Stomach (tissue), 9 donors: ENCODE data around the gene SSTR5. TPM values are rescaled to one million over a fixed set of nuclear protein-coding genes. Genes with fewer than 3 reads are reported as not detected.

Experiments used
- DNase-seq, 2 donors: peaks; one replicate each; pipeline versions ENCODE4 v3.0.0 to v3.0.0-alpha.2; 2013 to 2019
- H3K27ac ChIP-seq, 5 donors: fragments of 200-600 bp in 4 of 5; sonication (generic) in 4 of 5; one replicate each; pipeline ENCODE4 v1.5.1; 2013 to 2019; ENCODE audit warnings: mild to moderate bottlenecking in 1 of 5, moderate library complexity in 1 of 5
- H3K27me3 ChIP-seq, 3 donors: fragments of 200-600 bp; sonication (generic); one replicate each; pipeline ENCODE4 v1.5.1; 2017 to 2019; ENCODE audit warnings: mixed run types in 1 of 3
- H3K36me3 ChIP-seq, 4 donors: fragments of 200-600 bp; sonication (generic); 1 replicate in 3 of 4; 2 replicates in 1 of 4; pipeline ENCODE4 v1.5.1; 2016 to 2019
- H3K4me1 ChIP-seq, 4 donors: fragments of 200-600 bp; sonication (generic); one replicate each; pipeline ENCODE4 v1.5.1; 2016 to 2019
- H3K4me3 ChIP-seq, 4 donors: fragments of 200-600 bp; sonication (generic) in 3 of 4; one replicate each; pipeline ENCODE4 v1.5.1; 2016 to 2019; ENCODE audit warnings: mild to moderate bottlenecking in 1 of 4
- H3K9me3 ChIP-seq, 4 donors: fragments of 200-600 bp; sonication (generic); one replicate each; pipeline ENCODE4 v1.5.1; 2016 to 2019
- CTCF ChIP-seq, 7 experiments: fragments of 450-650 bp in 4 of 7; fragments of 200-600 bp in 3 of 7; sonication (generic) in 3 of 7; IDR thresholded peaks; one replicate each; pipeline ENCODE4 v1.5.1; 2016 to 2019; ENCODE audit warnings: antibody characterized with exemption in 7 of 7, control low read depth in 2 of 7, mild to moderate bottlenecking in 1 of 7
- EP300 ChIP-seq: sonication (generic); formaldehyde crosslinking; IDR thresholded peaks from one replicate; pipeline ENCODE4 v1.6.1; 2017; ENCODE audit warnings: antibody characterized with exemption
- POLR2A ChIP-seq, 4 donors: fragments of 450-650 bp; IDR thresholded peaks; one replicate each; pipeline ENCODE4 v1.6.1; 2016; ENCODE audit warnings: antibody characterized with exemption in 4 of 4, control low read depth in 2 of 4, mild to moderate bottlenecking in 1 of 4, moderate library complexity in 1 of 4
- POLR2AphosphoS5 ChIP-seq, 3 donors: sonication (generic); formaldehyde crosslinking; IDR thresholded peaks; one replicate each; pipeline ENCODE4 v1.6.1; 2016; ENCODE audit warnings: antibody characterized with exemption in 3 of 3
- WGBS, 5 donors: extraction: QIAGEN DNeasy Blood & Tissue Kit in 3 of 5; methylation state at CpG; one replicate each; pipeline versions ENCODE4 v1.1.5 to v1.1.7; 2013 to 2018; 5-methylcytosine and 5-hydroxymethylcytosine counted together
- intact Hi-C: fragments of 100-400 bp; cut with DNase I; formaldehyde crosslinking; loops from one replicate; pipeline ENCODE4 v1.15.1; 2023; ENCODE audit warnings: low total_unique reads
- polyA plus RNA-seq, 3 donors: library from polyadenylated mRNA; stranded (reverse); fragments of 200-250 nt; gene quantifications; one replicate each; pipeline ENCODE4 v1.2.3, GENCODE V29; 2013
- total RNA-seq, 5 donors: library from RNA; depleted of rRNA; stranded (reverse); fragments of >200 nt; gene quantifications; one replicate each; pipeline versions ENCODE4 v1.1.0 to v1.2.3, GENCODE V29; 2014 to 2016
- donor health status: healthy with polysubstance abuse.
- donor health status: Bipolar disorder and iron deficiency.
- donor health status: healthy.

Gene SSTR5
- total and polyA plus RNA-seq, 8 donors, result 0.13 TPM; not detected in 7

- no peak for DNase-seq
- Histone ChIP-seq H3K4me1 (no peaks in the 10 kb centered on the region), H3K4me3 (no peak overlapping the region), H3K36me3 (no peaks in the 10 kb centered on the region), H3K9me3 (no peaks in the 10 kb centered on the region), H3K27me3 (peaks cover 0 to 87% (median 24%) of the 10 kb centered on the region in 3 donors), H3K27ac (no peak overlapping the region)
- 59 to 63% (median 60%) methylated on average over 10 to 34 of the region's 34 CpGs for WGBS, 5 donors
- TF ChIP-seq POLR2A (IDR thresholded peaks at IDR 0.05) (no peak), CTCF (IDR thresholded peaks at IDR 0.05) (no peak)
- intact Hi-C loops, result no loop called here
These were observed 44.8 kb downstream of the SSTR5 start for GRCh38 chr16:1117176-1117900.

- H3K4me3 ChIP-seq, result no peak overlapping the region
- no peaks in the 10 kb centered on the region for H3K4me1 ChIP-seq
- H3K9me3 ChIP-seq, result no peaks in the 10 kb centered on the region
- H3K27me3 ChIP-seq, result peaks cover 0 to 87% (median 20%) of the 10 kb centered on the region in 3 donors
- no peak for DNase-seq
- no peak overlapping the region for H3K27ac ChIP-seq
- intact Hi-C loops, result no loop called here
- WGBS, 5 donors, result 76 to 87% (median 78%) methylated on average over 14 to 19 of the region's 19 CpGs
- TF ChIP-seq POLR2A (IDR thresholded peaks at IDR 0.05) (no peak), CTCF (IDR thresholded peaks at IDR 0.05) (no peak), POLR2AphosphoS5 (IDR thresholded peaks at IDR 0.05) (no peak), EP300 (no peak)
- H3K36me3 ChIP-seq, result no peaks in the 10 kb centered on the region
These were observed 45.4 kb downstream of the SSTR5 start for GRCh38 chr16:1117926-1118325.

DNA sequence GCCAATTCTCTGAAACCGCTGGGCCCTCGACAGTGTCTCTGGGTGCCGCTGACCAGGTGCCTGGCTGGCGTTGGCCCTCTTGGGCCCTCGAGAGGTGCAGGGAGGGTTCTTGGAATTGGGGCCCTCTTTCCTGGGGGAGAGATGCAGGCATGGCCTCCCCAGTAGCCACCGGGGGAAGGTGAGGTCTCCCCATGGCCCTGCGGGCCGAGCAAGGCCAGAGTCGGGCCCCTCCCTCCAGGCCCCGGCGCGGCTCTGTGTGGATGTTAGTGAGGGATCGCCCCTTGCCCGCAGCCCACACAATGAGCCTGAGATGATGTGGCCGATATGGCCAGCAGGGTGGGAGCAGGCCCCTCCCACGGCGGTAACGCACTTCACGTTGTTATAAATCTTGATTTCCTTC, 46.6 kb downstream of the SSTR5 start:
- intact Hi-C loops, result no loop called here
- no peaks in the 10 kb centered on the region for H3K36me3 ChIP-seq
- 71 to 86% (median 78%) methylated on average over 16 to 19 of the region's 19 CpGs for WGBS, 5 donors
- peaks cover 0 to 87% (median 19%) of the 10 kb centered on the region in 3 donors for H3K27me3 ChIP-seq
- H3K4me3 ChIP-seq, result no peak overlapping the region
- no peak overlapping the region for H3K27ac ChIP-seq
- no peak for DNase-seq
- no peaks in the 10 kb centered on the region for H3K9me3 ChIP-seq
- no peaks in the 10 kb centered on the region for H3K4me1 ChIP-seq
- TF ChIP-seq POLR2AphosphoS5 (IDR thresholded peaks at IDR 0.05), result no peak
- no peak for TF ChIP-seq EP300
- no peak for TF ChIP-seq POLR2A (IDR thresholded peaks at IDR 0.05)
- no peak for TF ChIP-seq CTCF (IDR thresholded peaks at IDR 0.05)

DNA sequence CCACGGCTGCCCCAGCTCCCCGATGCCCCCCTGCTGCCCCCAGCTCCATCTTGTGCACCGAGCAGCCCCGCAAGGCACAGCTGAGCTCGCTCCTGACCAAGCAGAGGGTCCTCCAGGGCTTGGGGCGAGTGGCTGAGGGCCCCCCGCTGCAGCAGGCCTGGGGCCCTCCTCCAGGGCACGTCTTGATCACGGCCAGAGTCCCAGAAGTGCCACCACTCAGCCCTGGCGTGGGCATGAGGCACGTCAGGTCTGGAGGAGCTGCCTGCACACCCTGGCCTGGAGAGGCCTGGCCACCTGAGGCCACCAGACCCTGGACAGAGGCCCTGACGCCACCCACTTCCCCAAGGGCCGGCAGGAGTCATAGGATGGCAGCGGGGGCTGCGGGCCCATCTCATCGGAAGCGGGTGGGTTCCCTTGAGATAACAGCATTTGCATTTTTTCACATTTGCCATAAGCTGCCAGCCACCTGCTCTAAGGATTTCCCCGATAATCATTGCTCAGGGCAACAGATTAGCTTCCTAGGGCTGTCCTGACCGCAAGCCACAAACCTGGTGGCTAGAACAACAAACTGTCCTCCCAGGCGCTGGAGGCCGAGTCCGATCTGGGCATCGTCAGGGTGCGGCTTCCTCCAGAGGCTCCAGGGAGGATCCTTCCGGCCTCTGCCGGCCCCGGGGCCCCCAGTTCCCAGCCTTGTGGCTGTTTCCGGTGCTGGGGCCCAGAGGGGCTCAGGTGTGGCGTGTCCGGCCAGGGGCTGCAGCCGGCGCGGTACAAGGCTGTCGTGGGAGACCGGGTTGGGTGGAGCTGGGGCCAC, 47.4 kb downstream of the SSTR5 start:
- no peak for DNase-seq
- WGBS, 5 donors, result 38 to 67% (median 51%) methylated on average over 15 to 35 of the region's 35 CpGs
- Histone ChIP-seq H3K4me1 (no peaks in the 10 kb centered on the region), H3K4me3 (no peak overlapping the region), H3K9me3 (no peaks in the 10 kb centered on the region), H3K27ac (no peak overlapping the region), H3K27me3 (peaks cover 0 to 87% (median 14%) of the 10 kb centered on the region in 3 donors), H3K36me3 (no peaks in the 10 kb centered on the region)
- intact Hi-C loops, result no loop called here
- no peak for TF ChIP-seq POLR2A (IDR thresholded peaks at IDR 0.05)
- no peak for TF ChIP-seq CTCF (IDR thresholded peaks at IDR 0.05)
- no peak for TF ChIP-seq POLR2AphosphoS5 (IDR thresholded peaks at IDR 0.05)
- no peak for TF ChIP-seq EP300
